Keratinocyte (primary cell): ENCODE data around the gene CFAP299. TPM values are rescaled to one million over a fixed set of nuclear protein-coding genes. Genes with fewer than 3 reads are reported as not detected.

Experiments used
- DNase-seq: peaks from one replicate; pipeline ENCODE4 v3.0.0-alpha.2; 2011; ENCODE audit warnings: low read depth, missing footprints, low spot score
- FAIRE-seq: peaks from 2 replicates; lab custom pipeline; 2011; peaks lifted over from hg19 to GRCh38; lab: Jason Lieb, UNC
- H2AFZ ChIP-seq: 2 replicates; pipeline ENCODE4 v1.6.0; 2012; ENCODE audit warnings: low read length, control low read depth, inconsistent platforms; ENCODE audit not compliant: control insufficient read depth
- H3K27ac ChIP-seq: 2 replicates; pipeline ENCODE4 v1.5.1; 2011; ENCODE audit warnings: low read length; ENCODE audit not compliant: control insufficient read depth, insufficient read depth
- H3K27me3 ChIP-seq: 3 replicates; pipeline ENCODE4 v1.6.0; 2011; ENCODE audit warnings: low read length; ENCODE audit not compliant: control insufficient read depth, insufficient read depth; ENCODE audit errors: extremely low read depth
- H3K36me3 ChIP-seq, 2 experiments: 2 replicates in 1 of 2; 3 replicates in 1 of 2; pipeline ENCODE4 v1.5.1; 2011; ENCODE audit warnings: low read length in 2 of 2, mild to moderate bottlenecking in 1 of 2; ENCODE audit not compliant: control insufficient read depth in 2 of 2, insufficient read depth in 2 of 2; ENCODE audit errors: extremely low read depth in 1 of 2
- H3K4me1 ChIP-seq: 3 replicates; pipeline ENCODE4 v1.5.1; 2011; ENCODE audit warnings: low read length; ENCODE audit not compliant: control insufficient read depth, insufficient read depth; ENCODE audit errors: extremely low read depth
- H3K4me2 ChIP-seq: 3 replicates; pipeline ENCODE4 v1.6.0; 2011; ENCODE audit warnings: low read depth, low read length; ENCODE audit not compliant: control insufficient read depth, insufficient read depth; ENCODE audit errors: extremely low read depth
- H3K4me3 ChIP-seq, 3 experiments: fragments of 200-600 bp in 1 of 3; sonication (generic) in 1 of 3; 2 replicates in 2 of 3; 3 replicates in 1 of 3; pipeline ENCODE4 v1.5.1; 2011 to 2016; ENCODE audit warnings: low read length in 3 of 3, mild to moderate bottlenecking in 3 of 3, control low read depth in 2 of 3, inconsistent platforms in 1 of 3, low read depth in 1 of 3, mixed read lengths in 1 of 3, mixed run types in 1 of 3, moderate library complexity in 1 of 3; ENCODE audit not compliant: control insufficient read depth in 2 of 3, insufficient read depth in 2 of 3; ENCODE audit errors: extremely low read depth in 1 of 3
- H3K79me2 ChIP-seq: 2 replicates; pipeline ENCODE4 v1.6.0; 2012; ENCODE audit warnings: low read length; ENCODE audit not compliant: control insufficient read depth, insufficient read depth
- H3K9ac ChIP-seq: 3 replicates; pipeline ENCODE4 v1.6.0; 2011; ENCODE audit warnings: low read length; ENCODE audit not compliant: control insufficient read depth, insufficient read depth; ENCODE audit errors: extremely low read depth
- H3K9me1 ChIP-seq: 3 replicates; pipeline ENCODE4 v1.6.0; 2011; ENCODE audit warnings: low read length; ENCODE audit not compliant: control insufficient read depth, insufficient read depth; ENCODE audit errors: extremely low read depth
- H3K9me3 ChIP-seq: 2 replicates; pipeline ENCODE4 v1.5.1; 2012; ENCODE audit warnings: low read depth, low read length; ENCODE audit not compliant: control insufficient read depth
- H4K20me1 ChIP-seq: 3 replicates; pipeline ENCODE4 v1.6.0; 2011; ENCODE audit warnings: low read length; ENCODE audit not compliant: control insufficient read depth, insufficient read depth; ENCODE audit errors: extremely low read depth
- EZH2 ChIP-seq: IDR thresholded peaks from one replicate; pipeline ENCODE4 v1.6.1; 2012; ENCODE audit warnings: inconsistent platforms, mild to moderate bottlenecking, low read length, moderate library complexity
- dilution Hi-C: fragments of 300-500 bp; cut with MboI; formaldehyde crosslinking; loops from one replicate; pipeline ENCODE4 v1.7.0; 2020; ENCODE audit warnings: low sequenced_read_pairs; ENCODE audit not compliant: extremely low pct_ligation_motif_present
- polyA plus RNA-seq, 5 experiments: library from polyadenylated mRNA; depleted of rRNA in 3 of 5; stranded (reverse) in 3 of 5; stranded (forward) in 1 of 5; unstranded in 1 of 5; fragments of >200 nt; gene quantifications; 1 replicate in 1 of 5; 2 replicates in 3 of 5; 3 replicates in 1 of 5; pipeline versions ENCODE4 v1.2.1 to v1.2.3, GENCODE V29; 2011 to 2012; ENCODE audit warnings: missing spikeins in 2 of 5, low read depth in 1 of 5, low replicate concordance in 1 of 5
- TF ChIP-seq, protein P1 (sequence below), 3 experiments: IDR thresholded peaks in 1 of 3; conservative IDR thresholded peaks in 1 of 3; optimal IDR thresholded peaks in 1 of 3; 2 replicates in 2 of 3; 3 replicates in 1 of 3; pipeline versions ENCODE3 to v1.5.1; 2011; ENCODE audit warnings: low read length in 3 of 3, mild to moderate bottlenecking in 3 of 3, moderate library complexity in 2 of 3, control low read depth in 1 of 3, inconsistent platforms in 1 of 3; ENCODE audit not compliant: insufficient read depth in 2 of 3; ENCODE audit errors: extremely low read depth in 1 of 3

Gene CFAP299
- polyA plus RNA-seq, 1 donor (not counting 4 experiments of a cell fraction or from before 2014, with no cell fraction given) = 0.14 TPM

DNA sequence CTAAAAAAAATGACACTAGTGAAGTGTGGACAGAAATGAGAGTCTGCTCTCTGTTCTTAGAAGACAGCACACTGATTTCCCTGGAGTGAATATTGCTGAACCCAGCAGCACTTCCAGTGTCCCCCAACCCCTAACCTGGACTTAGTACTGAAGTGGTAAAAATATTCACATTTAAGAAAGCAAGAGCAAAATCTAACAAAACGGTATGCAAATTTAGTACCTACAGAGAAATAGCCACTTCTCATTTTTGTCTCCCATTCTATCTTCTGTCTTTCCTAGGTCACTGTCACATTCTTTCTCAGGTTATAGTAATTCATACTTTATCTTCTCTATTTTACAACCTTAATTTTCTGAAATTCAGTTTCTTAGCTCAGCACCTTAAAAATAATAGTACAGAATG lies 274.7 kb downstream of the CFAP299 start:
- H3K4me2 ChIP-seq = no peak overlapping the region
- TF ChIP-seq, protein P1, sequence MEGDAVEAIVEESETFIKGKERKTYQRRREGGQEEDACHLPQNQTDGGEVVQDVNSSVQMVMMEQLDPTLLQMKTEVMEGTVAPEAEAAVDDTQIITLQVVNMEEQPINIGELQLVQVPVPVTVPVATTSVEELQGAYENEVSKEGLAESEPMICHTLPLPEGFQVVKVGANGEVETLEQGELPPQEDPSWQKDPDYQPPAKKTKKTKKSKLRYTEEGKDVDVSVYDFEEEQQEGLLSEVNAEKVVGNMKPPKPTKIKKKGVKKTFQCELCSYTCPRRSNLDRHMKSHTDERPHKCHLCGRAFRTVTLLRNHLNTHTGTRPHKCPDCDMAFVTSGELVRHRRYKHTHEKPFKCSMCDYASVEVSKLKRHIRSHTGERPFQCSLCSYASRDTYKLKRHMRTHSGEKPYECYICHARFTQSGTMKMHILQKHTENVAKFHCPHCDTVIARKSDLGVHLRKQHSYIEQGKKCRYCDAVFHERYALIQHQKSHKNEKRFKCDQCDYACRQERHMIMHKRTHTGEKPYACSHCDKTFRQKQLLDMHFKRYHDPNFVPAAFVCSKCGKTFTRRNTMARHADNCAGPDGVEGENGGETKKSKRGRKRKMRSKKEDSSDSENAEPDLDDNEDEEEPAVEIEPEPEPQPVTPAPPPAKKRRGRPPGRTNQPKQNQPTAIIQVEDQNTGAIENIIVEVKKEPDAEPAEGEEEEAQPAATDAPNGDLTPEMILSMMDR (optimal IDR thresholded peaks at IDR 0.05 in 1 of 3, IDR thresholded peaks at IDR 0.05 in 1 of 3, conservative IDR thresholded peaks at IDR 0.05 in 1 of 3; ENCODE audit: extremely low read depth in 1 of 3, insufficient read depth in 2 of 3, low read length in 3 of 3) = no peak
- no peak for TF ChIP-seq EZH2
- H3K9me3 ChIP-seq = no peaks in the 10 kb centered on the region
- H3K9me1 ChIP-seq = no peaks in the 10 kb centered on the region
- H3K27ac ChIP-seq = no peak overlapping the region
- no peak overlapping the region for H3K9ac ChIP-seq
- no peak overlapping the region for H2AFZ ChIP-seq
- FAIRE-seq (no peak), DNase-seq (no peak)
- no peaks in the 10 kb centered on the region for H3K79me2 ChIP-seq
- no peaks in the 10 kb centered on the region for H3K36me3 ChIP-seq
- no peak overlapping the region for H3K4me3 ChIP-seq
- H3K27me3 ChIP-seq = no peaks in the 10 kb centered on the region
- H3K4me1 ChIP-seq = no peaks in the 10 kb centered on the region
- dilution Hi-C loops = no loop called here
- no peaks in the 10 kb centered on the region for H4K20me1 ChIP-seq

- no peaks in the 10 kb centered on the region for H3K9me3 ChIP-seq
- DNase-seq (no peak), FAIRE-seq (no peak)
- no peak overlapping the region for H2AFZ ChIP-seq
- dilution Hi-C loops = no loop called here
- H3K27ac ChIP-seq = no peak overlapping the region
- no peak for TF ChIP-seq EZH2
- TF ChIP-seq, protein P1 (optimal IDR thresholded peaks at IDR 0.05 in 1 of 3, IDR thresholded peaks at IDR 0.05 in 1 of 3, conservative IDR thresholded peaks at IDR 0.05 in 1 of 3; ENCODE audit: extremely low read depth in 1 of 3, insufficient read depth in 2 of 3, low read length in 3 of 3) = no peak
- H3K27me3 ChIP-seq = no peaks in the 10 kb centered on the region
- H3K4me2 ChIP-seq = no peak overlapping the region
- no peaks in the 10 kb centered on the region for H3K36me3 ChIP-seq
- H4K20me1 ChIP-seq = no peaks in the 10 kb centered on the region
- no peak overlapping the region for H3K4me3 ChIP-seq
- no peaks in the 10 kb centered on the region for H3K79me2 ChIP-seq
- no peaks in the 10 kb centered on the region for H3K9me1 ChIP-seq
- no peaks in the 10 kb centered on the region for H3K4me1 ChIP-seq
- no peak overlapping the region for H3K9ac ChIP-seq
Measured at GRCh38 chr4:80610845-80611677, 275.5 kb downstream of the CFAP299 start.
